Vagina (tissue), 2 donors: Measurements from ENCODE around the gene LYSET.

Source experiments
- POLR2A ChIP-seq, 2 donors: fragments of 450-650 bp; IDR thresholded peaks; one replicate each; pipeline ENCODE4 v1.6.1; 2017; ENCODE audit warnings: antibody characterized with exemption in 2 of 2, mild to moderate bottlenecking in 2 of 2, moderate library complexity in 2 of 2
- TF ChIP-seq, protein P1 (sequence below), 3 experiments: fragments of 450-650 bp in 2 of 3; fragments of 200-600 bp in 1 of 3; sonication (generic) in 1 of 3; IDR thresholded peaks; one replicate each; pipeline ENCODE4 v1.5.1; 2017 to 2019; ENCODE audit warnings: antibody characterized with exemption in 3 of 3, mild to moderate bottlenecking in 2 of 3, moderate library complexity in 2 of 3

- TF ChIP-seq, protein P1, sequence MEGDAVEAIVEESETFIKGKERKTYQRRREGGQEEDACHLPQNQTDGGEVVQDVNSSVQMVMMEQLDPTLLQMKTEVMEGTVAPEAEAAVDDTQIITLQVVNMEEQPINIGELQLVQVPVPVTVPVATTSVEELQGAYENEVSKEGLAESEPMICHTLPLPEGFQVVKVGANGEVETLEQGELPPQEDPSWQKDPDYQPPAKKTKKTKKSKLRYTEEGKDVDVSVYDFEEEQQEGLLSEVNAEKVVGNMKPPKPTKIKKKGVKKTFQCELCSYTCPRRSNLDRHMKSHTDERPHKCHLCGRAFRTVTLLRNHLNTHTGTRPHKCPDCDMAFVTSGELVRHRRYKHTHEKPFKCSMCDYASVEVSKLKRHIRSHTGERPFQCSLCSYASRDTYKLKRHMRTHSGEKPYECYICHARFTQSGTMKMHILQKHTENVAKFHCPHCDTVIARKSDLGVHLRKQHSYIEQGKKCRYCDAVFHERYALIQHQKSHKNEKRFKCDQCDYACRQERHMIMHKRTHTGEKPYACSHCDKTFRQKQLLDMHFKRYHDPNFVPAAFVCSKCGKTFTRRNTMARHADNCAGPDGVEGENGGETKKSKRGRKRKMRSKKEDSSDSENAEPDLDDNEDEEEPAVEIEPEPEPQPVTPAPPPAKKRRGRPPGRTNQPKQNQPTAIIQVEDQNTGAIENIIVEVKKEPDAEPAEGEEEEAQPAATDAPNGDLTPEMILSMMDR (IDR thresholded peaks at IDR 0.05): no peak
- no peak for TF ChIP-seq POLR2A (IDR thresholded peaks at IDR 0.05)
These were observed 45.4 kb downstream of the LYSET start for GRCh38 chr14:93230539-93230938.
